Transverse colon (tissue), 4 donors: Measurements from ENCODE around the gene LMBR1.

Experiments used
- CTCF ChIP-seq, 5 experiments: fragments of 200-600 bp in 3 of 5; fragments of 450-650 bp in 2 of 5; sonication (generic) in 3 of 5; IDR thresholded peaks; 1 replicate in 2 of 5; 2 replicates in 3 of 5; pipeline ENCODE4 v1.5.1; 2016 to 2017; ENCODE audit warnings: antibody characterized with exemption in 5 of 5, inconsistent platforms in 3 of 5, mild to moderate bottlenecking in 2 of 5, moderate library complexity in 1 of 5
- POLR2AphosphoS5 ChIP-seq, 3 donors: sonication (generic); formaldehyde crosslinking; IDR thresholded peaks; one replicate each; pipeline ENCODE4 v1.6.1; 2016; ENCODE audit warnings: antibody characterized with exemption in 3 of 3

GRCh38 chr7:156675721-156676120 is 217.3 kb downstream of the LMBR1 start:
- TF ChIP-seq POLR2AphosphoS5 (IDR thresholded peaks at IDR 0.05) (no peak), CTCF (IDR thresholded peaks at IDR 0.05) (no peak)
